Ishikawa (cell line): ENCODE results near the gene GLMN.

Experiments
- NFIC ChIP-seq: IDR thresholded peaks from 2 replicates; pipeline ENCODE4 v1.6.1; 2012
- RAD21 ChIP-seq: IDR thresholded peaks from 2 replicates; pipeline ENCODE4 v1.6.1; 2012; ENCODE audit warnings: low read depth
- REST ChIP-seq: IDR thresholded peaks from 2 replicates; pipeline ENCODE4 v1.6.1; 2012; ENCODE audit warnings: low read depth, mild to moderate bottlenecking
- TAF1 ChIP-seq: IDR thresholded peaks from 2 replicates; pipeline ENCODE4 v1.6.1; 2012; ENCODE audit warnings: low read depth, mild to moderate bottlenecking
- TCF12 ChIP-seq: IDR thresholded peaks from 2 replicates; pipeline ENCODE4 v1.6.1; 2012; ENCODE audit warnings: low read depth
- YY1 ChIP-seq: IDR thresholded peaks from 2 replicates; pipeline ENCODE4 v1.6.1; 2012; ENCODE audit warnings: low read depth

DNA sequence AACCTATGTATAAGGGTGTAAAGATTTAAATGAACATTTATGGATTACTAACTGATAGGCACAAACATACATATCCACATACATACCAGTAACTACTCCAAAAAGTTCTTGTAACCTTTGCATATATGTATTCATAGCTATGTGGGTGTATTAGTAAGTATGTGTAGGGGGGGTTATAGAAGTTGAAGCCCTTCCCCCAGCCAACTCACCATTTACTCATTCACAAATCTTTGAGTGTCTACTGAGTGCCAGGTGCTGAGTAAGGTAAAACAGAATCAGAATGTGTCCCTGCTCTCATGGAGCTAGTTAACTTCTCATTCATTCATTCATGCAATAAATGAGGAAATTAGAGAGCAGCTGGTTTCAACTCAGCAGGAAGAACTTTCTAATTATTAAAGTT lies 79.8 kb downstream of the GLMN start:
- TF ChIP-seq TCF12 (no peak), RAD21 (no peak), NFIC (no peak), TAF1 (no peak), REST (no peak), YY1 (no peak)
